Glutamatergic neuron (in vitro differentiated cells): ENCODE measurements around the gene CACHD1. TPM values are rescaled to one million over a fixed set of nuclear protein-coding genes. Genes with fewer than 3 reads are reported as not detected.
A peak's percentile ranks its signal among the peaks of the same experiment; 100 is the strongest.

Source experiments
- DNase-seq: peaks from one replicate; pipeline ENCODE4 v3.0.0; 2022
- H3K27ac Mint-ChIP-seq: one replicate; pipeline ENCODE4 v1.8.0; 2020; ENCODE audit warnings: mild to moderate bottlenecking, mixed read lengths, inconsistent platforms; ENCODE audit not compliant: unreplicated experiment
- H3K27me3 Mint-ChIP-seq: one replicate; pipeline ENCODE4 v1.8.0; 2020; ENCODE audit warnings: mild to moderate bottlenecking, moderate library complexity, mixed read lengths, inconsistent platforms; ENCODE audit not compliant: unreplicated experiment
- H3K36me3 Mint-ChIP-seq: one replicate; pipeline ENCODE4 v1.8.0; 2020; ENCODE audit warnings: mild to moderate bottlenecking, mixed read lengths, inconsistent platforms; ENCODE audit not compliant: unreplicated experiment
- H3K4me1 Mint-ChIP-seq: one replicate; pipeline ENCODE4 v1.8.0; 2020; ENCODE audit warnings: mild to moderate bottlenecking, low read depth, mixed read lengths, inconsistent platforms; ENCODE audit not compliant: unreplicated experiment
- H3K4me3 Mint-ChIP-seq: one replicate; pipeline ENCODE4 v1.8.0; 2020; ENCODE audit warnings: mild to moderate bottlenecking, mixed read lengths, inconsistent platforms; ENCODE audit not compliant: unreplicated experiment
- H3K9me3 Mint-ChIP-seq: one replicate; pipeline ENCODE4 v1.8.0; 2020; ENCODE audit warnings: mild to moderate bottlenecking, moderate library complexity, mixed read lengths, inconsistent platforms; ENCODE audit not compliant: unreplicated experiment
- total RNA-seq: library from RNA; stranded (reverse); fragmentation: NEBNext Ultra II Directional; extraction: Animal tissue kit (Norgen Biotek cat#: 25700); gene quantifications from one replicate; pipeline ENCODE4 v1.2.1, GENCODE V29; 2021; ENCODE audit not compliant: unreplicated experiment
- TF ChIP-seq, protein P1 (sequence below): fragments of 200-600 bp; sonication (generic); IDR thresholded peaks from one replicate; pipeline ENCODE4 v1.5.0; 2021; ENCODE audit not compliant: partially characterized antibody, unreplicated experiment

Gene CACHD1
- total RNA-seq, 1 donor from 2014 or later, result 9.4 TPM

DNA sequence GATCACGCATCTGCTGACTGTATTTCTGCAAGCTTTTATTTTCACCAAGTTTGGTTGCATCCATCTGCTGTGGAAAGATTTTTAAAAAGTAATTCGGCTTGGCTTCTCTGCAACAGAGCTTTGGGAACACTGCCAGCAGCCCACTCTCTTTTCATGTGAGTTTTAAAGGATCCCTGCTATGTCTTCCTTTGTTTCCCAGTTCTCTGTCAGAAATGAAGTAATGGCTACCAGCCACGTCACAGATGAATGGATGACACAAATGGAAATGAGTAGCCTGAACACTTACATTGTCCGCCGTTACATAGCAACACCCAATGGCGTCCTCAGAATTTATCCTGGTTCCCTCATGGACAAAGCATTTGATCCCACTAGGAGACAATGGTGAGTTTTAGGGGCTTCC lies 194.4 kb downstream of the CACHD1 start:
- Mint-ChIP-seq H3K4me3 (no peak overlapping the region), H3K4me1 (peaks cover 2% of the 10 kb centered on the region), H3K36me3 (no peaks in the 10 kb centered on the region), H3K27ac (peak overlapping the region; percentile 55), H3K9me3 (peaks cover 2% of the 10 kb centered on the region), H3K27me3 (peaks cover 8% of the 10 kb centered on the region)
- TF ChIP-seq, protein P1, sequence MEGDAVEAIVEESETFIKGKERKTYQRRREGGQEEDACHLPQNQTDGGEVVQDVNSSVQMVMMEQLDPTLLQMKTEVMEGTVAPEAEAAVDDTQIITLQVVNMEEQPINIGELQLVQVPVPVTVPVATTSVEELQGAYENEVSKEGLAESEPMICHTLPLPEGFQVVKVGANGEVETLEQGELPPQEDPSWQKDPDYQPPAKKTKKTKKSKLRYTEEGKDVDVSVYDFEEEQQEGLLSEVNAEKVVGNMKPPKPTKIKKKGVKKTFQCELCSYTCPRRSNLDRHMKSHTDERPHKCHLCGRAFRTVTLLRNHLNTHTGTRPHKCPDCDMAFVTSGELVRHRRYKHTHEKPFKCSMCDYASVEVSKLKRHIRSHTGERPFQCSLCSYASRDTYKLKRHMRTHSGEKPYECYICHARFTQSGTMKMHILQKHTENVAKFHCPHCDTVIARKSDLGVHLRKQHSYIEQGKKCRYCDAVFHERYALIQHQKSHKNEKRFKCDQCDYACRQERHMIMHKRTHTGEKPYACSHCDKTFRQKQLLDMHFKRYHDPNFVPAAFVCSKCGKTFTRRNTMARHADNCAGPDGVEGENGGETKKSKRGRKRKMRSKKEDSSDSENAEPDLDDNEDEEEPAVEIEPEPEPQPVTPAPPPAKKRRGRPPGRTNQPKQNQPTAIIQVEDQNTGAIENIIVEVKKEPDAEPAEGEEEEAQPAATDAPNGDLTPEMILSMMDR, result no peak
- no peak for DNase-seq

DNA sequence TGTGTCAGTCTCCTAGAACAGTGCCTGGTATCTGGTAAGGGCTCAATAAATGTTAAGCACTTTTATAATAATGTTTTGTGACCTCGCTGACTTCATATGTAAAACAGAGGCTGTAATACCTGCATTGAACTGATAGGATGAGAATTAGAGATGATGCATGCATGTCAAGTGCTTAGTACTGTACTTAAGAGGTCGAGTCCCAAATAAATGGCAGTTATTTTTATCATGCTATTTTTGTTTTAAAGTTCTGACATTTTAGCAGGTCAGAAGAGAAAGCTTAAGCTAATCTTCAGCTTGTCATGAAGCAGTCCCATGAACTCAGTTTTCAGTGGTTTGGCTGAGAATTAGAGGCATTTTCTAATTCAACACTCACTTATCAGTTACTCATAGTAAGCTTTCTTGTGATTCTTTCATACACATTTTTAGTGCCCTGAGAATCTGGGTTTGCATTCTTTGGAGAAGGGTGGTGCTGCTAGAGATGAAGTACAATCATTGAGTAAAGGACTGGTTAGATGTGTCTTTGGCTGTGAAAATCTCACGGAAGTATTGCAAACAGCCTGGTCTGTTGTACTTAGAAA lies 199.3 kb downstream of the CACHD1 start:
- Mint-ChIP-seq H3K27me3 (peaks cover 6% of the 10 kb centered on the region), H3K27ac (no peak overlapping the region), H3K36me3 (no peaks in the 10 kb centered on the region), H3K4me1 (no peaks in the 10 kb centered on the region), H3K9me3 (no peaks in the 10 kb centered on the region), H3K4me3 (no peak overlapping the region)
- TF ChIP-seq, protein P1, result no peak
- no peak for DNase-seq

DNA sequence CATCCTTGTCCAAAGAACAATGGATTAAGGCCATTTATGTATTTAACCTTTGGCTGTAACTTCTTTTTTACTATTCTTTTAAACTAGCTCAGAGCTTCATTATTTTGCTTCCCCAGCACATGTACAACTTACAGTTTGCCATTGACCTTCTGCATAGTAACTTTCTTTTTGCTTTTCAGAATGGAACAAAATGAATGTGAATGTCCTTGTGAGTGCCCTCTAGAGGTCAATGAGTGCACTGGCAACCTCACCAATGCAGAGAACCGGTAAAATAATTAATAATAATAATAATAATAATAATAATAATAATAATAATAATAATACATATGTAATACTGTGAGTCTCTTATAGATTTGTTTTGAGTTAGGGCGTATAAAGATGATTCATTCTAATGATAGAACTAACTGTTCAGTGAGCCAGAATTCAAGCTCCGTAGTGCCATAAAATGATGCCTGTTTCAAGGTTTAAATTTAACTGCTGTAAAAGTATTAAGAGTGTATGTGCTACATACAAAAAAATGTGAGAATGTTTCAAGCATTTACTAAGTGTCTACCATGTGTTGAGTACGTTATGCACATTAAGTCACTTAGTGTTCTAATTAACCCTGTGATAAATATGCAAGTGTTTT lies 205.9 kb downstream of the CACHD1 start:
- no peaks in the 10 kb centered on the region for H3K36me3 Mint-ChIP-seq
- no peak overlapping the region for H3K4me3 Mint-ChIP-seq
- TF ChIP-seq, protein P1, result peak; percentile 77
- no peak overlapping the region for H3K27ac Mint-ChIP-seq
- H3K9me3 Mint-ChIP-seq, result no peaks in the 10 kb centered on the region
- H3K4me1 Mint-ChIP-seq, result peaks cover 2% of the 10 kb centered on the region
- DNase-seq, result no peak
- H3K27me3 Mint-ChIP-seq, result no peaks in the 10 kb centered on the region

DNA sequence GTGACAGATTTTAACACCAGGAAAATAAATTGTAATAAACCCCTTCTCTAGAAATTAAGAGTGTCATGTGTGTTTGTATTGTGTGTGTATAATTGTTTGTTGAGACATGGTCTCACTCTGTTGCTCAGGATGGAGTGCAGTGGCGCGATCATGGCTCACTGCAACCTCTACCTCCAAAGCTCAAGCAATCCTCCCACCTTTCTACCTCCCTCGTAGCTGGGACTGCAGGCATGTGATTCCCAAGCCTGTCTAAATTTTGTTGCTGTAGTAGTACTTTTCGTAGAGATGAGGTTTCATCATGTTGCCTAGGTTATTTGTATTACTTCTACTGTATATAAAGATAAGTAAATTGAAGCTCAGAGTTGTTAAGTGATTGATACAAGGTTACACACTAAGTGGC lies 206.5 kb downstream of the CACHD1 start:
- H3K27me3 Mint-ChIP-seq, result no peaks in the 10 kb centered on the region
- no peak overlapping the region for H3K4me3 Mint-ChIP-seq
- H3K27ac Mint-ChIP-seq, result no peak overlapping the region
- no peak for DNase-seq
- H3K9me3 Mint-ChIP-seq, result peaks cover 3% of the 10 kb centered on the region
- no peaks in the 10 kb centered on the region for H3K36me3 Mint-ChIP-seq
- TF ChIP-seq, protein P1, result no peak
- H3K4me1 Mint-ChIP-seq, result peaks cover 4% of the 10 kb centered on the region

DNA sequence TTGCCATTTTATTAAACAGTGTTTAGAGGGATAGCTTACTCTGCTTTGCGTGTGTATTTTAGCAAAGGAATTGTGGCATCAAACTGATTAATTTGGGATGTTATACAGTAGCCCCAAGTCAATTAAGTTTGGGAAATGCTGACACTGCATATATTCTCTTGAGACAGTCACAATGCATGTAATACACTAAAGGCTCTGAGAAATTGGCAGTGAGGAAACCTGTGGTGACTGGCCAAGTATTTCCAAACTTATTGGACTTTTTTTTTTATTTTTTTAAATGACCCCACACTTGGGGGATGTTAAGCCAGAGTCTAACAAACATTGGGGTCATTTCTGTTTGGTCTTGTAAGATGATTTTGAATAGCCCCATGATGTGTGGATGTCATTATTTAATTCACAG lies 207.6 kb downstream of the CACHD1 start:
- Mint-ChIP-seq H3K4me1 (peaks cover 4% of the 10 kb centered on the region), H3K27ac (no peak overlapping the region), H3K36me3 (no peaks in the 10 kb centered on the region), H3K9me3 (peaks cover 3% of the 10 kb centered on the region), H3K27me3 (no peaks in the 10 kb centered on the region), H3K4me3 (no peak overlapping the region)
- TF ChIP-seq, protein P1, result no peak
- no peak for DNase-seq
